GM19351 (cell line): ENCODE data around the gene ACSM6.
"Not testable (repeated sequence)": the region's sequence is repeated elsewhere in the genome, so short reads cannot be mapped to it uniquely, and the experiment has no call there.

ENCODE experiments used
- ATAC-seq: cut with Tn5 transposase; IDR thresholded peaks from one replicate; pipeline ENCODE4 v1.9.1; 2021; ENCODE audit warnings: mild to moderate bottlenecking, moderate library complexity; ENCODE audit not compliant: unreplicated experiment

ACSM6 gene

GRCh38 chr10:95214369-95214768 lies 20.3 kb downstream of the ACSM6 start:
- ATAC-seq = no peak

GRCh38 chr10:95214793-95215192 lies 20.8 kb downstream of the ACSM6 start:
- peak; percentile 91 for ATAC-seq

- ATAC-seq = no peak
Measured at GRCh38 chr10:95217476-95217875, 23.4 kb downstream of the ACSM6 start.

GRCh38 chr10:95220539-95220938 lies 26.5 kb downstream of the ACSM6 start:
- no peak for ATAC-seq

DNA sequence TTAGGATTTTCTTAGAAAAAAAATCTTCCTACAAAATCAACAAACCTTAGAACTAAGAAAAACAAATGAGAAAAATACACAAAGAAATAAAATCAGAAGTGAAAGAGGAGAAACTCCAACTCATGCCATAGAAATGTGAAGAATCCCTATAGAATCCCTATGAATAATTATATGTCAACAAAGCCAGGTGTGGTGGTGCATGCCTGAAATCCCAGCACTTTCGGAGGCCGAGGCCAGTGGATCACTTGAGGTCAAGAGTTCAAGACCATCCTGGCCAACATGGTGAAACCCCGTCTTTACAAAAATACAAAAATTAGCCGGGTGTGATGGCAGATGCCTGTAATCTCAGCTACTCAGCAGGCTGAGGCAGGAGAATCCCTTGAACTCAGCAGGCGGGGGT lies 27.1 kb downstream of the ACSM6 start:
- no peak for ATAC-seq

DNA sequence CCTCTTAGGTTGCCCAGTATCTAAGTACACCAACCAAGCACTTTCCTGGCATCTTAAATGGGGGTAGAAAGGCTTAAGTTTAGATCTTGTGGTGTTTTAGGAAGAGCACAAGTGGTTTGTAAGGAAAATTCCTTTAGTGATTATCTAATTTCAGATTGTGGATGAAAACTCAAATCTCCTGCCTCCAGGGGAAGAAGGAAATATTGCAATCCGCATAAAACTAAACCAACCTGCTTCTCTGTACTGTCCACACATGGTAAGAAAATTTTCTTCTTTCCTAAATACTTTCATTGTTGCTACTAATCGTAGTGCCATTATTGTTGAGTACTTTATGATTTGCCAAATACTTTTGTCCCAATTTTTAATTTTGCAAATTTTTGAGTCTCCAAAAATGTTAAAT lies 31.1 kb downstream of the ACSM6 start:
- ATAC-seq = no peak

DNA sequence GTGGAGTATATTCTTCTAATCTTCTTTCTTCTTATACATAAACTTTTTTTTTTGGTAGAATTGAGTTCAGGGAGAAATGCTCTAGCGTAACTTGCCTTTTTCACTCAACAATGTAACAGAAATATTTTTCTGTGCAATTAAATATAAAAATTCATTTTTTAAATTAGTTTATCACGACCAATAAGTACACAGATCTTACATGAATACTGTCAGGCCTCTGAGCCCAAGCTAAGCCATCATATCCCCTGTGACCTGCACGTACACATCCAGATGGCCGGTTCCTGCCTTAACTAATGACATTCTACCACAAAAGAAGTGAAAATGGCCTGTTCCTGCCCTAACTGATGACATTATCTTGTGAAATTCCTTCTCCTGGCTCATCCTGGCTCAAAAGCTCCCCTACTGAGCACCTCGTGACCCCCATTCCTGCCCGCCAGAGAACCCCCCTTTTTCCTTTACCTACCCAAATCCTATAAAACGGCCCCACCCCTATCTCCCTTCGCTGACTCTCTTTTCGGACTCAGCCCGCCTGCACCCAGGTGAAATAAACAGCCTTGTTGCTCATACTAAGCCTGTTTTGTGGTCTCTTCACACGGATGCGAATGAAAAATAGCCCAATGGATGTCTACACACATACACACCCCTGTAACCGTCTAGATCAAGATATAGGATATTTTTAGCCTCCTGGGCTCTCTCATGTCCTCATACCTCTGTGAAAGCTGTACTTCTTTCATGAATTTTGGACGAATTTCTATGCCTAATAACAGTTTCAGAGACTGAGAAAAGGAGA lies 35.1 kb downstream of the ACSM6 start:
- ATAC-seq = not testable (repeated sequence)

GRCh38 chr10:95229724-95230627 lies 35.9 kb downstream of the ACSM6 start:
- no peak for ATAC-seq

DNA sequence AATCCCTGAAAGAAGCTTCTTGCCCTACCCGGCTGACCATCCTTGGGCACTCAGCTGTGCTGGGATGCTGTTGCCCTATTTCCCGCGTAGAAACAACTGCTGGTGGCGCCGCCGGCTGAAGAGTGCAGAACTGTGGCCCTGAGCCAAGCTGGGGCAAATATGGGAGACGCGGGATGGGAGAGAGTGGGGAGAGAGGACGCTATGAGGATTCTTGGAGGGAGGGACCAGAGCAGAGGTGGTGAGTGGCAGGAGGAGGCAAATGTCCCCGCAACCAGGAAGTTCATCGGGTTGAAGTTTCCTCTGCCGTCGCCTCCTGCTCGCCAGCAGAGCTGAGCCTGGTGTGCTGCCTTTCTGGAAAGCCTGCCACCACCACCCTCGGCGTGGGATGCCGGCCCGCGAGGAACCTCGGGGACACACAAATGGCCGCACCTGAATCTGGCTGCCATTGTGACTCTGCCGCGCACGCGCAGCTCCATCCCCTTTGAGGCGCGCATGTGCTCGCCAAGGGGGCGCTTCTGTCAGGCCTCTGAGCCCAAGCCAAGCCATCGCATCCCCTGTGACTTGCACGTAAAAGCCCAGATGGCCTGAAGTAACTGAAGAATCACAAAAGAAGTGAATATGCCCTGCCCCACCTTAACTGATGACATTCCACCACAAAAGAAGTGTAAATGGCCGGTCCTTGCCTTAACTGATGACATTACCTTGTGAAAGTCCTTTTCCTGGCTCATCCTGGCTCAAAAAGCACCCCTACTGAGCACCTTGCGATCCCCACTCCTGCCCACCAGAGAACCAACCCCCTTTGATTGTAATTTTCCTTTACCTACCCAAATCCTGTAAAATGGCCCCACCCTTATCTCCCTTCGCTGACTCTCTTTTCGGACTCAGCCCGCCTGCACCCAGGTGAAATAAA lies 36.9 kb downstream of the ACSM6 start:
- ATAC-seq = peak; percentile 47

GRCh38 chr10:95233377-95234034 lies 39.5 kb downstream of the ACSM6 start:
- no peak for ATAC-seq

GRCh38 chr10:95234951-95235350 lies 40.9 kb downstream of the ACSM6 start:
- ATAC-seq = no peak

GRCh38 chr10:95235676-95236067 lies 41.6 kb downstream of the ACSM6 start:
- no peak for ATAC-seq

DNA sequence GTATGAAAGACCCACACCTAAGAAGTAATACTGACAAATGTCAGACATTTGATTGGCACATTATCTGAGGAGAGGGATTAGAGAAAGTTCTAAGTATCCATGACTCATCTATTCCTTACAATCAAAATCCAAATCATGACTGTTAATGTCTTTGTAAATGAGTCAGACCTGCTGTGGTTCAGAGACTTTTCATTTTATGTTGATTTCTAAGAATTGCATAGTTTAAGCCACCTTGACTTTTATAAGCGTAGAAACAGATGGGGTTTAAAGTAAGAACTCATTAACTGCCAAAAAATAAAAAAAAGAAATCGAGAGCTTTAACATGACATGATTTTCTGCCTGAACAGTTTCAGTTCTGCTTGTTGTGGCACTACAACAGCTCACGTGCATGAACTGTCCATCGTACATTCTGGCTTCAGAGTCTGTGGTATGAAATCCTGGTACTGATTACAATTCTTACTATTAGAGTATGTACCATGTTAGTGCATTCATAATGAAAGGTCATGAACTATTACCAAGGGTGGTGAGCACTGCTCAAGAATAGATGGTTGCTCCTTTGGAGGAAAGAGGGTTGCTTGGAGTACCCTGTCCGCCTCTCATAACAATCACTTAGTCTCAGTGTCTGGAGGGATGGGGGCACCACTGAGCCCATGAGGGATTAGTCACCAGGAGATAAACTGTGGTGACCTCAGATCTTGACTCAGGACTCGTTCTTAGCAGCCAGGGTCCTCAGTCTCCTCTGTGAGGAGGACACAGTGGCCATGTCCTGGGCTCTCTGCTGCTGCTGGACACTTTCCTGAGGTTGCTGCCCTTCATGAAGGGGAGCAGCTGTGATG lies 42.2 kb downstream of the ACSM6 start:
- peak; percentile 93 for ATAC-seq

- no peak for ATAC-seq
Measured at GRCh38 chr10:95237376-95238170, 43.5 kb downstream of the ACSM6 start.

DNA sequence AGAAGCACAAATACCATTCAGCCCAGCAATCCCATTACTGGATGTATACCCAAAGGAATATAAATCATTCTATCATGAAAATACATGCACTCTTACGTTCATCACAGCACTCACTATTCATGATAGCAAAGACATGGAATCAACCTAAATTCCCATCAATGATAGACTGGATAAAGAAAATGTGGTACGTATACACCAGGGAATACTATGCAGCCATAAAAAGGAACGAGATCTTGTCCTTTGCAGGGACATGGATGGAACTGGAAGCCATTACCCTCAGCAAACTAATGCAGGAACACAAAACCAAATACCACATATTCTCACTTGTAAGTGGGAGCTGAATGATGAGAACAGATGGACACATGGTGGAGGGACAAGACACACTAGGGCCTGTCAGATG lies 46.1 kb downstream of the ACSM6 start:
- ATAC-seq = not testable (repeated sequence)

DNA sequence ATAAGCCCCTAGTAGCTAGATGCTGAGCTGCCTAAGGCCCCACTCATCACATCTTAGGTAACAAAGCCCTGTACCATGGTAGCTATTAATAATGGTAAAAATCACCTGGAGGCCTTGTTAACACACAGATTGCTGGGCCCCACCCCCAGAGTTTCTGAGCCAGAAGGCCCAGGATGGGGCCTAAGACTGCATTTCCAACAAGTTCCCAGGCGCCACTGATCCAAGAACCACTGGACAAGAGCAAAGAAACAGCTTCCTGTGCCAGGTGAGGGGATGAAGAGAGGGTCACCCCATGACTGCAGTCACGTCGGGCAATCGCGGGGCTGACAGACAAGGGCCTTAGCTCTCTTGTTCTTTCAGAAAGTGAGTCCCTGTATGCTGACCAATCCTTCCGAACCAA lies 46.8 kb downstream of the ACSM6 start:
- no peak for ATAC-seq

DNA sequence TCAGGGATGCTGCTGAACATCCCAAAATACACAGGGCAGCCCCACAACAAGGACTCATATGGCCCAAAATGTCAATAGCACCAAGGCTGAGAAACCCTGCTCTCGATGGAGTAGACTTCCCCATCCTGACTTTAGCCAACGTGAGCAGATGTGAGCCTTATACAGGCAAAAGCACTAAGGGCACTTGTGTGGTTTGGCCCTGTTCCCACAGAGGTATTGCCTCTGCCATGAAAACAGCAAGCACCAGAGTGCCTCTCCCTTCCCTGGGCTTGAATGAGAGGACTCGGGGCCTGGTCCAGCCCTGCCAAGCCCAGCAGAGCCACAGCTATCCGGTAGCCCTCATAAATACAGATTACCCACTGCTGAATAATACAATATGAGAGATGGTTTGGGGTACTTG lies 47.5 kb downstream of the ACSM6 start:
- ATAC-seq = no peak

GRCh38 chr10:95242581-95243317 lies 48.7 kb downstream of the ACSM6 start:
- ATAC-seq = no peak
